GM21360 (cell line): Measurements from ENCODE around the gene WDR87.
"Not testable (repeated sequence)": the region's sequence is repeated elsewhere in the genome, so short reads cannot be mapped to it uniquely, and the experiment has no call there.

ENCODE experiments used
- ATAC-seq: cut with Tn5 transposase; IDR thresholded peaks from one replicate; pipeline ENCODE4 v1.9.1; 2021; ENCODE audit warnings: mild to moderate bottlenecking, moderate library complexity; ENCODE audit not compliant: unreplicated experiment

WDR87 gene

DNA sequence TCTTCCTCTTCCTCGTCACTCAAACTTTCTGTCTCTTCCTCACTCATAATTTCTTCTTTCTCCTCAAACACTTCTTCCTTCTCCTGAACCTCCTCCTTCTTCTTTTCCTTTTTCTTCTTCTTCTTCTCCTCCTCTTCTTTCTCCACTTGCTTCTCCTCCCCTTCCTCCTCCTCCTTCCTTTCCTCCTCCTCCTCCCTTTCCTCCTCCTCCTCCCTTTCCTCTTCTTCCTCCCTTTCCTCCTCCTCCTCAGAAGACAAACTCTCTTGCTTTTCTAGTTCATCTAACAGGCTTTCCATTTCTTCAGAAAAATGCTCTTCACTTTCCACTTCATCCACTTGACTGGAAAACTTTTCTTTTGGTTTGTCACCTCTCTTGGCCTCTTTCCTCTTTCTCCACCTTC is 19.8 kb downstream of the WDR87 start:
- no peak for ATAC-seq

DNA sequence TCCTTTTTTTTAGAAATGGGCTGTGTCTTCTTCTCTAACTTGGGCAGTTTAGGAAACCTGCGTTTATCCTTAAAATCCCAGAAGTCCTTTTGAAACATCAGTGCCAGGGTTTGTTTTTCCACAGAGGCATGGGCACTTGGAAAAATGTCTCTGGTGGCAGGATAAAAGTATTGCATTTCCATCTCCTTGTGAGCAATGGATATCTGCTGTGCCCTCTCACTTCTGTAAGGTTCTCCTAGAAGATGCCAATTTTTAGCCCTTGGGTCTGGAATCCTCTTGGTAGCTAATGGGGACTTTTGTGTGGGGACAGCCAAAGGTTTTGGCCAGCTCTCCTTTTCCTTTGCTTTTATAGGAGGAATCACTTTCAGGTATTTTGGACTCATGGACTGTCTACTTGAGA is 21.0 kb downstream of the WDR87 start:
- no peak for ATAC-seq

DNA sequence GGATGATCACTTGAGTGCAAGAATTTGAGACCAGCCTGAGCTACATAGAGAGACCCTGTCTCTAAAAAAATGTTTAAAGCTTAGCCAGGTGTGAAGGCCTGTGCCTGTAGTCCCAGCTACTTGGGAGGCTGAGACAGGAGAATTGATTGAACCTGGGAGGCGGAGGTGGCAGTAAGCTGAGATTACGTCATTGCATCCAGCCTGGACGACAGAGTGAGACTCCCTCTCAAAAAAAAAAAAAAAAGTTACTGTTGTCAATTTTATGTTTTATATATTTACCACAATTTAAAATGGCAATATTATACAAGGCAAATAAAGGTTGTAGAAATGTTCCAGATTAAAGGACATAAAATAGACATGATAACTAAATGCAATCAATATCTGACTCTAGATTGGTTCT is 29.2 kb downstream of the WDR87 start:
- ATAC-seq, result no peak

DNA sequence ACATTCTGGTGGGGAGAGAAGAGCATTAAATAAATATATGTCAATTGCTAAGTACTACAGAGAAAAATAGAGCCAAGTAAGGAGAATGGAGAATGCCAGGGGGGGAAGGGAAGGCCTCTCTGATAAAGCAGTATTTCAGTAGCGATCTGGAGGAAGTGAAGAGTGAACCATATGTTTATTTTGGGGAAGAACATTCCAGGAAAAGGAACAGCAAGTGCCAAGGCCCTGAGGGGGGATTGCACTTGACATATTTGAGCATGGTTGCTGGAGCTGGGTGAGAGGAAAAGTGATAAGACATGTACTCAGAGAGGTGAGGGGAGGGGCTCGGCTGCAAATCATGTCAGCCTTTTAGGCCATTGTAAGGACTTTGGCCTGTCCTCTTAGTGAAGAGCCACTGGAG is 30.4 kb downstream of the WDR87 start:
- no peak for ATAC-seq

DNA sequence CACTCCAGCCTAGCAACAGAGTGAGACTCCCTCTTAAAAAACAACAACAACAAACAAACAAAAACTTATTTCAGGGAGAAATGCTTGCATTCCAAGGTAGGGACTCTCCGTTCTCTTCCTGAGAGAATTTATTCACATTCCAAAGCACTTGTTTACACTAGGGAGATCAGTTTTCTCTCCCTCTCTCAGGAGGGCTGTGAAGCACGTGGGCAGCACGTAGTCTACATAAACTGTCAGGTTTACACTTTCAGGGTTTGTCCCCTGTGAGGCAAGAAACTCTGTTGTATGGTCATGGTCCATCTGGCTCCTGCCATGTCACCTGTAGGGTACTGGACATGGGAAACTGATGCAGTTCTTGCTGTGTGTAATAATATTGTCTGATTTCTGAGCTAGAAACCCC is 31.6 kb downstream of the WDR87 start:
- no peak for ATAC-seq

DNA sequence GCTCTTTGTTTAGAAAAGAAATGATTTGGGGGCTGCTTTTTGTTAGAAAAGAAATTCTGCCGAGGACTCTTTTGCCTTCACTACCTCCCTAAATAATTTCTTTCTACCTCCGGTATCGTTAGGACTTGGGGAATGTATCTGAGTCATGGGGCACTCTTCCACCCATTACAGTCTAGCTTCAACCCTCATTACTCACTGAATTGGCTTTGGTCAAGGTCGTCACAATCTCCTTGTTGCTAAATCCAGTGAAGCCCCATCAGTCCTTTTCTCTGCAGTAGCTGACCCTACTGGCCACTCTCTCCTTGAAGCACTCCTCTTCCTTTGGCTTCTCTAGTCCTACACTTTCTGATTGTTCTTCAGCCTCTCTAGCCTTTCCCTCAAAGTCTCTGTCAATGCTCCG is 34.0 kb downstream of the WDR87 start:
- ATAC-seq, result no peak

DNA sequence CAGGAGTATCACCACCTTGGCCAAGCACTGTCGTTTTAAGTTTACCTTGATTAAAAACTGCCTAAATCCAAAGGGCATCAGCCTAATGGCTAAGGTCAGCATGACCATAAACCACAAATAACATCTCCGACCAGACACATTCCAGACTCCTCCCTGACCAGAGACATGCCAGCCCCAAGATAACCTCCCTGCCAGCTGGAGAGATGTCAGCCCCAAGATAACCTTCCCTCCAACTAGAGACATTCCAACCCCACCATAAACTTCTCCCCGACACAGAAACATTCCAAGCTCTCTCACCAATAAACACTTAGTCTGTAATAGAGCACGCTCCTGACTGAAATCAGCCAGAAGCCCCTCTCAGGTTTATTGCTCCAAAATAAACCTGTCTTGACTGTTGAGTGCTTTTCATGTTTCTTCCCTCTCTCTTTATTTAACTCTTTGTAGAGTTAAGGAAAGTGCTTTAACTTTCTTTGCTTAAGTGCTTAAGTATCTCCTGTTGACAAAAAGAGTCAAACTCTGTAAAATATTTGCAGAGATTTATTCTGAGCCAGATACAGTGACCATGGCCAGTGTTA is 36.5 kb downstream of the WDR87 start:
- no peak for ATAC-seq

DNA sequence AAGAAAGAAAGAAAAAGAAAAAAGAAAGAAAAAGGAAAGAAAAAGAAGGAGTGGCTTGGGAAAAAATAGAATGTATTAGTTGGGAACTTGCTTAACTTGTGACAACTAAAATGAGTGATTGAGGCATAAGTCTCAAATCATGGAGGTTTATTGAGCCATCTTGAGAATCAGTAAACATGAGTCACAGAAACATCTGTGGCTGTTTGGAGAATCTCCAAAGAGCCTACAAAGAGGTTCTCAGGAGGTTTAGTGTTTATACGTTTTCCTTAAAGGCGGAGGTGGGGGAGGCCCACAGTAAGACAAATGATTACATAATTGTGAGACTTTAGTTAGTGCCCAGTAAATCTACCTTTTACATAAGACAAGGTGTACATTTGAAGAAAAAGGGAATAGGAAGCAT is 38.6 kb downstream of the WDR87 start:
- ATAC-seq, result no peak

DNA sequence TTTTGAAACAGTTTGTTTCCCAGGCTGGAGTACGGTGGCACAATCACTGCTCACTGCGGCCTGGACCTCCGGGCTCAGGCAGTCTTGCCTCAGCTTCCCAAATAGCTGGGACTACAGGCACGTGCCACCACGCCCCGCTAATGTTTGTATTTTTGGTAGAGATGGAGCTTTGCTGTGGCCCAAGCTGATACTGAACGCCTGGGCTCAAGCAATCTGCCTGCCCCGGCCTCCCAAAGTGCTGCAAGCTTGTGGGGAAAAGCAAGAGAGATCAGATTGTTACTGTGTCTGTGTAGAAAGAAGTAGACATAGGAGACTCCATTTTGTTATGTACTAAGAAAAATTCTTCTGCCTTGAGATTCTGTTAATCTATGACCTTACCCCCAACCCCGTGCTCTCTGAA is 40.5 kb downstream of the WDR87 start:
- ATAC-seq, result not testable (repeated sequence)

DNA sequence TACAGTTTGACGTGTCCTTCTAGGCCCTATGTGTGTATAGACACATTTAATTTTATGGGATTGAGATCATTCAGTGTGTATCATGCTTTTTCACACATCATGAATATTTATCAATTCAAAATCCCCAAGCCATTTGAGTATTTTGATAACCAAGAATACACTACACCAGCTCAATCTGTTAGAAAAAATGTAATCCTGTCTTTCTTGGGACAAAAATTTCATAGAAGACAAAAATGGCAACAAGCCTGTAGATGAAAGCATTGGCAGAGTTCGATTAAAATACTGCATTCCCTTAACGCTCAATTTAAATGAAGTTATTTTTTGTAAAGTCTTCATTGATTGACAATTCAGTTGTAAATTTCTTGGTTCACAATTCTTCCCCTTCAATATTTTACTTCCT is 41.9 kb downstream of the WDR87 start:
- ATAC-seq, result no peak

DNA sequence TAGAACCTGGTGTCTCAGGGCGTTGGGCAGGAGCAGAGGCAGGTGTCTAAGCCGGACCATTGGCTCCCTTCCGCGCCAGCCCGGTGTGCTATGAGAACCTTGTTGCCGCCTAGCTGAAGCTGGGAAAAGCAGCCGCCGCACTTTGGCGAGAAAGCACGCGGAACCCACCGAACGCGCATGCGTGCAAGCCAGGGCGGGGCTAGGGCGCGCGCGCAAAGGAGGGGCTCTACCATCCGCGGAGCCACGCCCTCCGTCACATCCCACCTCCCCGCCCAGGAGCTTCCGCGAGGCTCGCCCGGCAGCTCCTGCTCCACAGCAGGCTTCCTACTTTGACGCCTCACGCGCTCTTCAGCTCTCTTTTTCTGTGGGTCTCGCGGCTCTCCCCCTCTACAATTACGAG is 51.3 kb downstream of the WDR87 start:
- ATAC-seq, result no peak

DNA sequence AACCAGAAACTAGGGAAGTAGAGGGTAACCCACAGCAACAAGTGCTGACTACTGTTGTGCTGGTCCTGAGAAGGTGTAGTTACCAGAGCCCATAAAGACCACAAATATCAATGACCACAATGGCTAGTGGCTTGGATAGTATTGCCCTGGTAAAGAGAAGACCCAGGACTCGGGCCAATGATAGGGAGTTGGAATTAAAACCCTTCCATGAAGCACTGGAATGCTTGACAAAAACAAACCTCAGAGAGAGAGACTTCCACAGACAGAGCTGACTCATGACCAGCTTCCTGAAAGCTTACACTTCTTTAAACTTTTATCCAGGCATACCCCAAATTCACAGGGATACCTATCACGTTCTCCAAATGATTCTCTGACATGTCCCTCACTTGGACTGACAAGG is 60.5 kb downstream of the WDR87 start:
- no peak for ATAC-seq
